SK-N-MC (cell line): Measurements from ENCODE around the gene NFYB.

Source experiments
- EZH2 ChIP-seq: fragments of 200-600 bp; sonication (generic); IDR thresholded peaks from one replicate; pipeline ENCODE4 v1.6.1; 2017; ENCODE audit warnings: antibody characterized with exemption
- FOXP2 ChIP-seq: optimal IDR thresholded peaks from 2 replicates; pipeline ENCODE3; 2011; ENCODE audit warnings: mild to moderate bottlenecking, moderate library complexity; ENCODE audit not compliant: insufficient read depth; ENCODE audit errors: extremely low read length, control extremely low read depth
- POLR2AphosphoS5 ChIP-seq: IDR thresholded peaks from 2 replicates; pipeline ENCODE4 v1.6.1; 2012; ENCODE audit warnings: mild to moderate bottlenecking, low read depth, low read length, borderline replicate concordance

- no peak for TF ChIP-seq POLR2AphosphoS5
- TF ChIP-seq FOXP2: no peak
- TF ChIP-seq EZH2: no peak
Measured at GRCh38 chr12:104106965-104107364, 31.0 kb downstream of the NFYB start.
